Measurements from ENCODE around the gene PDPN. TPM values are rescaled to one million over a fixed set of nuclear protein-coding genes. Genes with fewer than 3 reads are reported as not detected.

The PDPN gene
- total RNA-seq, 2 donors from 2014 or later, result not detected

GRCh38 chr1:13642306-13643004, 58.8 kb downstream of the PDPN start:
- no peaks in the 10 kb centered on the region for H3K4me1 Mint-ChIP-seq (ENCODE audit: low read depth)
- H3K27ac Mint-ChIP-seq, result no peak overlapping the region
- peaks cover 9 to 15% of the 10 kb centered on the region in 2 donors for H3K36me3 Mint-ChIP-seq (ENCODE audit: insufficient read depth in 2 of 2)
- peaks cover 12 to 19% of the 10 kb centered on the region in 2 donors for H3K9me3 Mint-ChIP-seq
- H3K4me3 Mint-ChIP-seq, result no peak overlapping the region
- H3K27me3 Mint-ChIP-seq (ENCODE audit: low read depth), result peaks cover 20% of the 10 kb centered on the region
- ATAC-seq (replicated peaks in 1 of 2), result no peak
- no peak for DNase-seq

- ATAC-seq (replicated peaks in 1 of 2) (no peak), DNase-seq (no peak)
- peaks cover 12 to 16% of the 10 kb centered on the region in 2 donors for H3K9me3 Mint-ChIP-seq
- peaks cover 7 to 11% of the 10 kb centered on the region in 2 donors for H3K36me3 Mint-ChIP-seq (ENCODE audit: insufficient read depth in 2 of 2)
- peaks cover 16% of the 10 kb centered on the region for H3K27me3 Mint-ChIP-seq (ENCODE audit: low read depth)
- no peak overlapping the region for H3K27ac Mint-ChIP-seq
- H3K4me1 Mint-ChIP-seq (ENCODE audit: low read depth), result no peaks in the 10 kb centered on the region
- H3K4me3 Mint-ChIP-seq, result no peak overlapping the region
Measured at GRCh38 chr1:13643017-13643416, 59.4 kb downstream of the PDPN start.

GRCh38 chr1:13646521-13646920, 62.9 kb downstream of the PDPN start:
- peaks cover 0 to 3% of the 10 kb centered on the region in 2 donors for H3K36me3 Mint-ChIP-seq (ENCODE audit: insufficient read depth in 2 of 2)
- peaks cover 8% of the 10 kb centered on the region for H3K27me3 Mint-ChIP-seq (ENCODE audit: low read depth)
- H3K4me1 Mint-ChIP-seq (ENCODE audit: low read depth), result no peaks in the 10 kb centered on the region
- H3K27ac Mint-ChIP-seq, result no peak overlapping the region
- no peak overlapping the region for H3K4me3 Mint-ChIP-seq
- ATAC-seq (replicated peaks in 1 of 2) (no peak), DNase-seq (no peak)
- peaks cover 0 to 7% of the 10 kb centered on the region in 2 donors for H3K9me3 Mint-ChIP-seq

- H3K27me3 Mint-ChIP-seq (ENCODE audit: low read depth), result peaks cover 7% of the 10 kb centered on the region
- ATAC-seq (replicated peaks in 1 of 2), result no peak
- H3K4me1 Mint-ChIP-seq (ENCODE audit: low read depth), result no peaks in the 10 kb centered on the region
- H3K36me3 Mint-ChIP-seq (ENCODE audit: insufficient read depth in 2 of 2), result peaks cover 0 to 3% of the 10 kb centered on the region in 2 donors
- H3K27ac Mint-ChIP-seq, result no peak overlapping the region
- peaks cover 0 to 7% of the 10 kb centered on the region in 2 donors for H3K9me3 Mint-ChIP-seq
- DNase-seq, result no peak
- no peak overlapping the region for H3K4me3 Mint-ChIP-seq
Measured at GRCh38 chr1:13651279-13651678, 67.6 kb downstream of the PDPN start.

GRCh38 chr1:13652238-13652637, 68.6 kb downstream of the PDPN start:
- Mint-ChIP-seq H3K4me1 (ENCODE audit: low read depth) (no peaks in the 10 kb centered on the region), H3K9me3 (peaks cover 0 to 7% of the 10 kb centered on the region in 2 donors), H3K36me3 (ENCODE audit: insufficient read depth in 2 of 2) (peaks cover 0 to 3% of the 10 kb centered on the region in 2 donors), H3K27ac (no peak overlapping the region), H3K4me3 (no peak overlapping the region), H3K27me3 (ENCODE audit: low read depth) (peaks cover 7% of the 10 kb centered on the region)
- no peak for ATAC-seq (replicated peaks in 1 of 2)
- DNase-seq, result no peak

- Mint-ChIP-seq H3K27me3 (ENCODE audit: low read depth) (peaks cover 11% of the 10 kb centered on the region), H3K4me3 (no peak overlapping the region), H3K4me1 (ENCODE audit: low read depth) (peaks cover 7% of the 10 kb centered on the region), H3K27ac (no peak overlapping the region), H3K9me3 (no peaks in the 10 kb centered on the region), H3K36me3 (ENCODE audit: insufficient read depth in 2 of 2) (no peaks in the 10 kb centered on the region)
- no peak for DNase-seq
- no peak for ATAC-seq (replicated peaks in 1 of 2)
Measured at GRCh38 chr1:13661539-13661938, 77.9 kb downstream of the PDPN start.

- no peak for ATAC-seq (replicated peaks in 1 of 2)
- H3K36me3 Mint-ChIP-seq (ENCODE audit: insufficient read depth in 2 of 2), result no peaks in the 10 kb centered on the region
- H3K27ac Mint-ChIP-seq, result no peak overlapping the region
- no peak overlapping the region for H3K4me3 Mint-ChIP-seq
- H3K27me3 Mint-ChIP-seq (ENCODE audit: low read depth), result peaks cover 11% of the 10 kb centered on the region
- no peaks in the 10 kb centered on the region for H3K9me3 Mint-ChIP-seq
- H3K4me1 Mint-ChIP-seq (ENCODE audit: low read depth), result peaks cover 7% of the 10 kb centered on the region
- no peak for DNase-seq
Measured at GRCh38 chr1:13662493-13662892, 78.9 kb downstream of the PDPN start.

- Mint-ChIP-seq H3K9me3 (no peaks in the 10 kb centered on the region), H3K27me3 (ENCODE audit: low read depth) (peaks cover 11% of the 10 kb centered on the region), H3K4me1 (ENCODE audit: low read depth) (peaks cover 7% of the 10 kb centered on the region), H3K36me3 (ENCODE audit: insufficient read depth in 2 of 2) (no peaks in the 10 kb centered on the region), H3K27ac (no peak overlapping the region), H3K4me3 (no peak overlapping the region)
- ATAC-seq (replicated peaks in 1 of 2) (no peak), DNase-seq (no peak)
Measured at GRCh38 chr1:13663969-13664368, 80.3 kb downstream of the PDPN start.

- Mint-ChIP-seq H3K9me3 (no peaks in the 10 kb centered on the region), H3K4me3 (no peak overlapping the region), H3K27me3 (ENCODE audit: low read depth) (peaks cover 11% of the 10 kb centered on the region), H3K4me1 (ENCODE audit: low read depth) (peaks cover 7% of the 10 kb centered on the region), H3K36me3 (ENCODE audit: insufficient read depth in 2 of 2) (no peaks in the 10 kb centered on the region), H3K27ac (no peak overlapping the region)
- peak in 1 of 2 donors; percentile 39 for ATAC-seq (replicated peaks in 1 of 2)
- DNase-seq, result no peak
Measured at GRCh38 chr1:13664451-13664850, 80.8 kb downstream of the PDPN start.

GRCh38 chr1:13666317-13666716, 82.7 kb downstream of the PDPN start:
- no peaks in the 10 kb centered on the region for H3K36me3 Mint-ChIP-seq (ENCODE audit: insufficient read depth in 2 of 2)
- peaks cover 11% of the 10 kb centered on the region for H3K27me3 Mint-ChIP-seq (ENCODE audit: low read depth)
- DNase-seq, result no peak
- H3K9me3 Mint-ChIP-seq, result no peaks in the 10 kb centered on the region
- no peak for ATAC-seq (replicated peaks in 1 of 2)
- no peak overlapping the region for H3K4me3 Mint-ChIP-seq
- H3K4me1 Mint-ChIP-seq (ENCODE audit: low read depth), result peaks cover 7% of the 10 kb centered on the region
- H3K27ac Mint-ChIP-seq, result no peak overlapping the region

Other genes starting within 250 kb of the PDPN start
- gene PRAMEF14, start 236.7 kb upstream of the PDPN start, total RNA-seq, result not detected
- gene PRAMEF19, start 211.9 kb upstream of the PDPN start, total RNA-seq, result not detected
- not detected for gene PRAMEF17, start 194.2 kb upstream of the PDPN start, total RNA-seq
- not detected for gene PRAMEF20, start 173.4 kb upstream of the PDPN start, total RNA-seq
- not detected for gene LRRC38, start 69.8 kb upstream of the PDPN start, total RNA-seq
- 10 to 100 TPM; 61.9 to 65.8 TPM for gene PRDM2, start 116.4 kb downstream of the PDPN start, total RNA-seq

All from activated T-cell treated with anti-CD3 and anti-CD28 coated beads, Interleukin-2, amount 50 U/mL, for 72 hours (primary cell).